Smooth muscle cell (in vitro differentiated cells): ENCODE data around the gene DOK6. TPM values are rescaled to one million over a fixed set of nuclear protein-coding genes. Genes with fewer than 3 reads are reported as not detected.

ENCODE experiments used
- DNase-seq: peaks from one replicate; lab custom pipeline; 2025; ENCODE audit not compliant: unreplicated experiment; lab: John Stamatoyannopoulos, UW
- H2AFZ ChIP-seq: fragments of 200-600 bp; sonication (generic); 2 replicates; pipeline ENCODE4 v1.6.0; 2016; ENCODE audit warnings: antibody characterized with exemption, low read depth, mild to moderate bottlenecking
- H3F3A ChIP-seq: fragments of 200-600 bp; sonication (generic); 2 replicates; pipeline ENCODE4 v1.6.0; 2017; ENCODE audit warnings: antibody characterized with exemption, low read depth
- H3K27ac ChIP-seq: fragments of 200-600 bp; sonication (generic); 2 replicates; pipeline ENCODE4 v1.5.1; 2016; ENCODE audit warnings: low read depth, mild to moderate bottlenecking
- H3K27me3 ChIP-seq: fragments of 200-600 bp; sonication (generic); 2 replicates; pipeline ENCODE4 v1.6.1; 2016; ENCODE audit warnings: low read depth, mild to moderate bottlenecking
- H3K36me3 ChIP-seq: fragments of 200-600 bp; sonication (generic); 2 replicates; pipeline ENCODE4 v1.5.1; 2016; ENCODE audit warnings: low read depth
- H3K4me1 ChIP-seq: fragments of 200-600 bp; sonication (generic); 2 replicates; pipeline ENCODE4 v1.5.1; 2016; ENCODE audit warnings: low read depth
- H3K4me2 ChIP-seq: fragments of 200-600 bp; sonication (generic); 2 replicates; pipeline ENCODE4 v1.6.0; 2016; ENCODE audit warnings: mild to moderate bottlenecking
- H3K4me3 ChIP-seq: fragments of 200-600 bp; sonication (generic); 2 replicates; pipeline ENCODE4 v1.5.1; 2016; ENCODE audit warnings: mild to moderate bottlenecking
- H3K79me2 ChIP-seq: fragments of 200-600 bp; sonication (generic); 2 replicates; pipeline ENCODE4 v1.6.0; 2016; ENCODE audit warnings: low read depth, mild to moderate bottlenecking
- H3K9ac ChIP-seq: fragments of 200-600 bp; sonication (generic); 2 replicates; pipeline ENCODE4 v1.6.0; 2016; ENCODE audit warnings: low read depth
- H3K9me3 ChIP-seq: fragments of 200-600 bp; sonication (generic); replicated peaks from 2 replicates; pipeline ENCODE4 v1.5.1; 2016; ENCODE audit warnings: low read depth
- H4K20me1 ChIP-seq: fragments of 200-600 bp; sonication (generic); 2 replicates; pipeline ENCODE4 v1.6.0; 2016; ENCODE audit warnings: low read depth
- WGBS: methylation state at CpG from one replicate; pipeline ENCODE4 v1.1.7; 2016; ENCODE audit warnings: low lambda C conversion rate; 5-methylcytosine and 5-hydroxymethylcytosine counted together
- polyA plus RNA-seq: library from polyadenylated mRNA; unstranded; fragments of >200 nt; fragmentation: Nextera tagmentation; extraction: Ambion mirVana; gene quantifications from 2 replicates; pipeline ENCODE4 v1.2.1, GENCODE V29; 2016
- total RNA-seq: library from RNA; depleted of rRNA; stranded (reverse); fragments of >200 nt; gene quantifications from 2 replicates; pipeline ENCODE4 v1.2.3, GENCODE V29; 2014
- TF ChIP-seq, protein P1 (sequence below): fragments of 200-600 bp; sonication (generic); IDR thresholded peaks from 2 replicates; pipeline ENCODE4 v1.5.1; 2017; ENCODE audit warnings: borderline replicate concordance, mild to moderate bottlenecking, antibody characterized with exemption; ENCODE audit not compliant: insufficient read depth, poor library complexity, severe bottlenecking

DOK6 gene
- total and polyA plus RNA-seq, 2 experiments from 2014 or later: 7.2 to 21.4 TPM

DNA sequence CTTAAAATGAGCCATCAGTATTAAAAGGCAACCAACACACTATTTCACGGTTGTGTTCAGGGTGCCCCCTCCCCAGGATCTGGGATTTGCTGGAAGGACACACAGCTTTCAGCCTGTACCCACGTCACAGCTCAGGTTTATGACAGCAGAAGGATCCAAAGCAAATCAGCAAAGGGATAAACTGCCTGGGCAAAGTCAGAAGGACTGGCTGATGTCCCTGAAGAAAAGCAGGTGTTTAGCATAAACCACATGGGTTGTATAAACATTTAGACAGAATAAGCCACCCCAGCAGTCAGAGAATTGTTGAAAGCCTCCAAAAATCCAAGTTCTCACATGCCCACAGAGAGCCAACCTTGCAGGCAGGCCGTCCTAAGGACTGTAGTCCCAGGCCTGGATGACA is 483.1 kb downstream of the DOK6 start:
- no peaks in the 10 kb centered on the region for H3K79me2 ChIP-seq

DNA sequence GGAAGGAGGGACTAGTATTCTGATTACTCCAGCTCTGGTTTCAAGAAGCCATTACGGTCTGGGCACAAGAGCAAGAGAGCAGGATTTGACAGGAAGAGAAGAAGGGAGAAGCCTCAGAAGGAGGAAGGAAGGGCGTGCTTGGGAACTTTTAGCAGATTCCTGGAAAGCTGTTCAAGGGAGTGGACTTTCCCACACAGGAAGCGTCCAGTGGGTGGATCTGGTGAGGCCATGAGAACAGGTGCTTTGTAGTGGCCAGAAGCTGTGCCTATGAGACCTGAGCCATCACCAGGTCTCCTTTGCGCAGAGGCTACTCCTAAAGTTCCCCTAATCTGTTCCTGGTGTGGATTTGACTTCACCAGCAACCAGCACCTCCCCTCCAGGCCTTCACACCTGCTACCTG is 484.7 kb downstream of the DOK6 start:
- Histone ChIP-seq H4K20me1 (no peaks in the 10 kb centered on the region), H3F3A (no peaks in the 10 kb centered on the region), H3K9ac (no peak overlapping the region), H3K4me1 (no peaks in the 10 kb centered on the region), H3K4me2 (no peak overlapping the region), H3K27me3 (no peaks in the 10 kb centered on the region), H3K9me3 (no peaks in the 10 kb centered on the region), H3K27ac (no peak overlapping the region), H2AFZ (no peak overlapping the region), H3K36me3 (no peaks in the 10 kb centered on the region), H3K4me3 (no peak overlapping the region), H3K79me2 (no peaks in the 10 kb centered on the region)
- TF ChIP-seq, protein P1, sequence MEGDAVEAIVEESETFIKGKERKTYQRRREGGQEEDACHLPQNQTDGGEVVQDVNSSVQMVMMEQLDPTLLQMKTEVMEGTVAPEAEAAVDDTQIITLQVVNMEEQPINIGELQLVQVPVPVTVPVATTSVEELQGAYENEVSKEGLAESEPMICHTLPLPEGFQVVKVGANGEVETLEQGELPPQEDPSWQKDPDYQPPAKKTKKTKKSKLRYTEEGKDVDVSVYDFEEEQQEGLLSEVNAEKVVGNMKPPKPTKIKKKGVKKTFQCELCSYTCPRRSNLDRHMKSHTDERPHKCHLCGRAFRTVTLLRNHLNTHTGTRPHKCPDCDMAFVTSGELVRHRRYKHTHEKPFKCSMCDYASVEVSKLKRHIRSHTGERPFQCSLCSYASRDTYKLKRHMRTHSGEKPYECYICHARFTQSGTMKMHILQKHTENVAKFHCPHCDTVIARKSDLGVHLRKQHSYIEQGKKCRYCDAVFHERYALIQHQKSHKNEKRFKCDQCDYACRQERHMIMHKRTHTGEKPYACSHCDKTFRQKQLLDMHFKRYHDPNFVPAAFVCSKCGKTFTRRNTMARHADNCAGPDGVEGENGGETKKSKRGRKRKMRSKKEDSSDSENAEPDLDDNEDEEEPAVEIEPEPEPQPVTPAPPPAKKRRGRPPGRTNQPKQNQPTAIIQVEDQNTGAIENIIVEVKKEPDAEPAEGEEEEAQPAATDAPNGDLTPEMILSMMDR: no peak
- WGBS: 90% methylated on average over 4 of the region's 4 CpGs
- DNase-seq: no peak

More for the DNA sequence above, 483.1 kb downstream of the DOK6 start:
- H3K9ac ChIP-seq: no peak overlapping the region
- no peak overlapping the region for H2AFZ ChIP-seq
- no peaks in the 10 kb centered on the region for H3F3A ChIP-seq
- H3K4me1 ChIP-seq: no peaks in the 10 kb centered on the region
- no peak overlapping the region for H3K27ac ChIP-seq
- H3K4me3 ChIP-seq: no peak overlapping the region
- DNase-seq: no peak
- WGBS: 58% methylated on average over 3 of the region's 3 CpGs
- H3K9me3 ChIP-seq: no peaks in the 10 kb centered on the region
- H3K36me3 ChIP-seq: no peaks in the 10 kb centered on the region
- H4K20me1 ChIP-seq: no peaks in the 10 kb centered on the region
- TF ChIP-seq, protein P1: no peak
- no peaks in the 10 kb centered on the region for H3K27me3 ChIP-seq
- H3K4me2 ChIP-seq: no peak overlapping the region

DNA sequence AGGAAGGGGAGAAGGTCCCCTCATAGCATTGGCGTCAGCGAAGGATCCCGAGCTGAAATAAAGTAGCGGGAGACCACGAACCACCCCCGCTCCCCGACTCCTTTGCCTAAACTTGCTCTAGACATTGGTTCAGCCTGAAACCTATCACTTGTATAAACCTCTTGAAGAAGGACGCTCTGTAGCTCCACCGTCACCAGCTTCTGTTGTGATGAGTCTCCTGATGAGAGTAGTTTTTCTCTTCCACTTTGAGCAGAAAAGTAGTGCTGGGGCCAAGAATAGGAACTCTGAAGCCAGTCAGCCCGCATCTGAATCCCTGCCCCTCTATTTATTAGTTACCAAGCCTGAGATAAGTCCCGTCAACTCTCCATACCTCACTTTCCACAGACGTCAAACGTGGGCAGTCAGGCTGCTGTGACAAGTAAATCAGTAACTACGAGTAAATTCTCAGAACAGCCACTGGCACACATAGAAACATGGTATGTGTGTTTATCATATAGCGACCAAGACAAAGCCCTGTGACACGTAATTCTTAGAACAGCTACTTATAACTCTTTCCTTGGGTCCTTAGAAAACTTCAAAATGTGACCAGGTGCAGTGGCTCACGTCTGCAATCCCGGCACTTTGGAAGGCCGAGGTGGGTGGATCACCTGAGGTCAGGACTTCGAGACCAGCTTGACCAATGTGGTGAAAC is 485.3 kb downstream of the DOK6 start:
- Histone ChIP-seq H3K4me1 (no peaks in the 10 kb centered on the region), H3F3A (no peaks in the 10 kb centered on the region), H3K9ac (no peak overlapping the region), H3K4me3 (no peak overlapping the region), H3K27ac (no peak overlapping the region), H3K27me3 (no peaks in the 10 kb centered on the region), H4K20me1 (no peaks in the 10 kb centered on the region), H3K36me3 (no peaks in the 10 kb centered on the region), H2AFZ (no peak overlapping the region), H3K4me2 (no peak overlapping the region), H3K79me2 (no peaks in the 10 kb centered on the region), H3K9me3 (no peaks in the 10 kb centered on the region)
- no peak for DNase-seq
- 96% methylated on average over 20 of the region's 20 CpGs for WGBS
- TF ChIP-seq, protein P1: no peak

DNA sequence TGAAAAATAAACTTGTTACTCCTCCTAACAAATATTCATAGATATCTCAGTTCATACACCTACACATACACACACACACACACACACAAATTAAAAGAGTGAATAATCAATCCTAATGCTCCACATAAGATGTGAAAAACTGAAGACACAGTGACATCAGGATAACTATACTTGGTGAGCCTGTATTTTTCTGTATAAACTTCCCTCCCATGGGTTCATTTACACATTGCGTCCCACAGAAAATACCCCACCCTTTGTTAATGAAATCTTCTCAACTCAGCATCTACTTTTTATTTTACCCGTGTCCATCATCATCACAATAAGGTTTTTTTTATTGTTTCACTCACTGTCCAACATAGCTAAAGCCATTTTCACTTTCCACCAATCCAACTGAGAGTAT is 486.6 kb downstream of the DOK6 start:
- no peaks in the 10 kb centered on the region for H3K79me2 ChIP-seq
- no peaks in the 10 kb centered on the region for H3K36me3 ChIP-seq
- H3K4me2 ChIP-seq: no peak overlapping the region
- no peaks in the 10 kb centered on the region for H3F3A ChIP-seq
- no peaks in the 10 kb centered on the region for H3K9me3 ChIP-seq
- H4K20me1 ChIP-seq: no peaks in the 10 kb centered on the region
- H3K4me1 ChIP-seq: no peaks in the 10 kb centered on the region
- H3K9ac ChIP-seq: no peak overlapping the region
- WGBS: 96% methylated on average over 2 of the region's 2 CpGs
- H3K4me3 ChIP-seq: no peak overlapping the region
- TF ChIP-seq, protein P1: no peak
- no peak overlapping the region for H3K27ac ChIP-seq
- no peaks in the 10 kb centered on the region for H3K27me3 ChIP-seq
- DNase-seq: no peak
- no peak overlapping the region for H2AFZ ChIP-seq
